Large intestine (tissue), 3 donors: Measurements from ENCODE around the gene SH3GLB2. TPM values are rescaled to one million over a fixed set of nuclear protein-coding genes. Genes with fewer than 3 reads are reported as not detected.
"Not testable (repeated sequence)": the region's sequence is repeated elsewhere in the genome, so short reads cannot be mapped to it uniquely, and the experiment has no call there.

ENCODE experiments used
- DNase-seq, 2 donors: peaks; one replicate each; pipeline versions ENCODE4 v3.0.0 to v3.0.0-alpha.2; 2013
- H3K27ac ChIP-seq: one replicate; pipeline ENCODE4 v1.5.1; 2013; ENCODE audit warnings: low read length
- H3K27me3 ChIP-seq: 2 replicates; pipeline ENCODE4 v1.6.1; 2013; ENCODE audit warnings: low read length; ENCODE audit not compliant: control insufficient read depth, insufficient read depth
- H3K36me3 ChIP-seq: 2 replicates; pipeline ENCODE4 v1.6.1; 2013; ENCODE audit warnings: low read length; ENCODE audit not compliant: control insufficient read depth, insufficient read depth
- H3K4me1 ChIP-seq: one replicate; pipeline ENCODE4 v1.6.1; 2013; ENCODE audit warnings: low read length; ENCODE audit not compliant: control insufficient read depth, insufficient read depth
- H3K4me3 ChIP-seq: one replicate; pipeline ENCODE4 v1.5.1; 2013; ENCODE audit warnings: low read length
- H3K9me3 ChIP-seq: one replicate; pipeline ENCODE4 v1.6.1; 2013; ENCODE audit warnings: mild to moderate bottlenecking, low read depth, low read length, moderate library complexity; ENCODE audit not compliant: control insufficient read depth
- WGBS: methylation state at CpG from one replicate; pipeline ENCODE4 v1.1.5; 2013; ENCODE audit warnings: low lambda C conversion rate; ENCODE audit not compliant: insufficient coverage; 5-methylcytosine and 5-hydroxymethylcytosine counted together
- polyA plus RNA-seq: library from polyadenylated mRNA; unstranded; fragments of 120-200 nt; gene quantifications from one replicate; pipeline ENCODE4 v1.2.1, GENCODE V29; 2013

SH3GLB2 gene
- polyA plus RNA-seq, 1 donor: 81.7 TPM

GRCh38 chr9:129035838-129036237, 7.7 kb upstream of the SH3GLB2 start:
- not testable (repeated sequence) for H3K36me3 ChIP-seq, H3K27me3 ChIP-seq, H3K9me3 ChIP-seq, DNase-seq
- Histone ChIP-seq H3K27ac (peak overlapping the region; percentile 49), H3K4me1 (peaks cover 24% of the 10 kb centered on the region), H3K4me3 (peak overlapping the region; percentile 36)
- whole genome bisulfite sequencing: no CpG with 5 or more reads among the region's 13 CpGs

DNA sequence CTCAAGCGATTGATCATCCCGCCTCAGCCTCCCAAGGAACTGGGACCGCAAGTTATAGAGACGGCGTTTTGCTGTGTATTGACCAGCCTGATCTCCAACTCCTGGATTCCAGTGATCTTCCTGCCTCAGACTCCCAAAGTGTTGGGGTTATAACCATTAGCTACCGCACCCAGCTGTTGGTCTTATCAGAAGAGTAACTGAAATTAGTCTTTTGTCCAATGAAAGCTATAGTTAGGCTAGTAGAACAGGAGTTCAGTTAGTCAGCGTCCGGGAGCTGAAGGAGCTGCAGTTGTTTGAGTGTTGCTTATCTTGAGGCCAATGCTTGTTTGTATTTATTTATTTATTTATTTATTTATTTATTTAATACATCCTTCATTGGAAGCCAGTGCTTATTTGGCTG, 5.1 kb upstream of the SH3GLB2 start:
- Histone ChIP-seq H3K9me3 (no peaks in the 10 kb centered on the region), H3K4me3 (no peak overlapping the region), H3K27me3 (no peaks in the 10 kb centered on the region), H3K27ac (no peak overlapping the region), H3K4me1 (peaks cover 28% of the 10 kb centered on the region), H3K36me3 (no peaks in the 10 kb centered on the region)
- WGBS: no CpG with 5 or more reads among the region's 8 CpGs
- DNase-seq: no peak

GRCh38 chr9:129032541-129033159, 4.5 kb upstream of the SH3GLB2 start:
- Histone ChIP-seq H3K27me3 (no peaks in the 10 kb centered on the region), H3K4me1 (peaks cover 22% of the 10 kb centered on the region), H3K9me3 (no peaks in the 10 kb centered on the region), H3K4me3 (no peak overlapping the region), H3K27ac (no peak overlapping the region), H3K36me3 (no peaks in the 10 kb centered on the region)
- WGBS: no CpG with 5 or more reads among the region's 12 CpGs
- DNase-seq: no peak

GRCh38 chr9:129031514-129031913, 3.4 kb upstream of the SH3GLB2 start:
- no peak for DNase-seq
- Histone ChIP-seq H3K9me3 (no peaks in the 10 kb centered on the region), H3K36me3 (no peaks in the 10 kb centered on the region), H3K4me1 (peaks cover 23% of the 10 kb centered on the region), H3K4me3 (no peak overlapping the region), H3K27me3 (no peaks in the 10 kb centered on the region), H3K27ac (no peak overlapping the region)
- WGBS: no CpG with 5 or more reads among the region's 4 CpGs

- DNase-seq: no peak
- H3K27me3 ChIP-seq: no peaks in the 10 kb centered on the region
- H3K27ac ChIP-seq: no peak overlapping the region
- H3K4me3 ChIP-seq: no peak overlapping the region
- no peaks in the 10 kb centered on the region for H3K9me3 ChIP-seq
- H3K4me1 ChIP-seq: peaks cover 27% of the 10 kb centered on the region
- H3K36me3 ChIP-seq: no peaks in the 10 kb centered on the region
These were observed 2.1 kb upstream of the SH3GLB2 start for GRCh38 chr9:129030191-129030590.

DNA sequence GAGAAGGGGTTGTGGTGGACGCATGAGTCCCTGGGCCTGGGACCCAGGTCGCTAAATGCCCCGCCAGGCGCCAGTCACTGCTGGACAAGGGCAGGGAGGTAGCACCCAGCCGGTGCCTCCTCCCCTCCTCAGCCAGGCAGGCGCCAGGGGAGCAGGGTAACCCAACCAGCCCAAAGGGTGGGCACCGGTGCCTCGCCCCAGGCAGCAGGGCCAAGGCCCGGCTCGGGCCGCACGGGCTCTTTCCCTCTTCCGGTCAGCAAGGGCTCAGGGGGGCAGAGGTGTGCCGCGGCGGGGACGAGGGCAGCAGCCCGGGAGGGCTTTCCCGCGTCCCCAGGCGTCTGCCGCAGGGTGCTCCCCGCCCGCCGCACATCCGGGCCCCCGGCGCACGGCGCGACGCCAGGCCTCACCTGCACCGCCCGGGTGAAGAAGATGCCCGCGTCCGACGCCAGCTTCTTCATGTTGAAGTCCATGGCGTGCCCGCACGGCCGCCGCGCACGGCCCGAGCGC, 393 bp downstream of the SH3GLB2 start:
- DNase-seq: peak in 1 of 2 donors; percentile 76

GRCh38 chr9:129027224-129027684, 877 bp downstream of the SH3GLB2 start:
- Histone ChIP-seq H3K27me3 (no peaks in the 10 kb centered on the region), H3K27ac (peak overlapping the region; percentile 47), H3K4me3 (peak overlapping the region; percentile 90), H3K4me1 (peaks cover 30% of the 10 kb centered on the region), H3K36me3 (no peaks in the 10 kb centered on the region), H3K9me3 (no peaks in the 10 kb centered on the region)
- WGBS: no CpG with 5 or more reads among the region's 9 CpGs
- DNase-seq: peak in 1 of 2 donors; percentile 45

More for the DNA sequence above, 393 bp downstream of the SH3GLB2 start:
- Histone ChIP-seq H3K4me1 (peaks cover 30% of the 10 kb centered on the region), H3K4me3 (peak overlapping the region; percentile 90), H3K9me3 (no peaks in the 10 kb centered on the region), H3K36me3 (no peaks in the 10 kb centered on the region), H3K27me3 (no peaks in the 10 kb centered on the region), H3K27ac (peak overlapping the region; percentile 47)
- WGBS: no CpG with 5 or more reads among the region's 47 CpGs

GRCh38 chr9:129026442-129027223, 1.5 kb downstream of the SH3GLB2 start:
- no peaks in the 10 kb centered on the region for H3K27me3 ChIP-seq
- peak overlapping the region; percentile 90 for H3K4me3 ChIP-seq
- peak; percentile 57 to 81 for DNase-seq
- H3K27ac ChIP-seq: peak overlapping the region; percentile 46
- no peaks in the 10 kb centered on the region for H3K9me3 ChIP-seq
- H3K36me3 ChIP-seq: no peaks in the 10 kb centered on the region
- no CpG with 5 or more reads among the region's 17 CpGs for WGBS
- H3K4me1 ChIP-seq: peaks cover 30% of the 10 kb centered on the region

DNA sequence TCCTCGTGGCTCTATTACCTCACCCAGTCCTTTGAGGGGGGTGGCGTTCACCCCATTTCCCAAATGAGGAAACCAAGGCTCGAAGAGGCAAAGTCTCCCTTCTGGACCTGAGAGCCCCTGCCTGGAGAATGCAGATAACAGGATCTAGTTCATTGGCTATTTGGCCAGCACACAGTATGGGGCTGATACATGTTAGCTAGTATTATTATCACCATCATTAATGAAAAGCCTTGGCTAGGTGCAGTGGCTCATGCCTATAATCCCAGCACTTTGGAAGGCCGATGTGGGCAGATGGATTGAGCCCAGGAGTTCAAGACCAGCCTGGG, 4.3 kb downstream of the SH3GLB2 start:
- H3K9me3 ChIP-seq: no peaks in the 10 kb centered on the region
- H3K4me1 ChIP-seq: peaks cover 23% of the 10 kb centered on the region
- no peak overlapping the region for H3K4me3 ChIP-seq
- WGBS: no CpG with 5 or more reads among the region's 4 CpGs
- no peaks in the 10 kb centered on the region for H3K27me3 ChIP-seq
- no peak overlapping the region for H3K27ac ChIP-seq
- no peak for DNase-seq
- H3K36me3 ChIP-seq: peaks cover 2% of the 10 kb centered on the region

DNA sequence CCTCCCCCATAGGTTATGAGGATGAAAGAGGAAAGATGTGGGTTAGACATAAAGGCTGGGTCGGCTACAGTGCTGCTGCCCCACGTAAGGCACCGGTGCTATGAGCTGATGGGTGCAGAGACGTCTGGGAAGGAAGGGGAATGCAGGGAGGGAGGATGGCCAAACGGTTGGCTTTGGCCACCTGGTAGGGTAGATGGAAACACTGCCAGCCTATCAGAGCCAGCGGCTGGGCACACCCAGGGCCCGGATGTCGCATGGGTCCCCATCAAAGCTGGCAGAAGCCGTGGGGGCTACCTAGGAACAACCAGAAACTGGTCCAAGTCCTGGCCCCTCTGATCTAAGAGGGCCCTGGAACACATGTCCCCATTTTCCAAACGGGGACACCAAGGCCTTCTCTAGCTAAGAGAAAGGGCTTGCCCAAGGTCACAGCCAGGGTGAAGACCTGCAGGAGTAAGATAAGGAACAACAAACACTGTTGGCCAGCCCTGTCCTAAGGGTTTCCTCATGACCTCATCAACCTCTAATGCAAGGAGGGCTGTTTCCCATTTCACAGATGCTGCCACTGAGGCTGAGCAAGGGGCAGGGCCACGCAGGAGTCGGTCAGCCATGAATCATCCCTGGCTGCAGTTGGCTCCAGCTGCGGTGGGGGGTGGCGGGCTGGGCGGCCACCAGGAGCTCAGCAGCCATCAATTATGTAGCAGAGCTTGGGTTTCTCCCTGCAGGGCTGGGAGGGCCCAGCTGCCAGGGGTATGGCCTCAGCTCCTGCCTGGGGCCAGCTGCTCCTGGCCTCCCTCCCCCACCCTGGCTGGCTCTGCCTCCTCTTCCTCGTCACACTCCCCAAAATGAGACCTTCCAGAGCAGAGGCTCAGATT, 4.9 kb downstream of the SH3GLB2 start:
- peak in 1 of 2 donors; percentile 4 for DNase-seq
- Histone ChIP-seq H3K4me1 (peaks cover 23% of the 10 kb centered on the region), H3K27me3 (no peaks in the 10 kb centered on the region), H3K36me3 (peaks cover 4% of the 10 kb centered on the region), H3K9me3 (no peaks in the 10 kb centered on the region), H3K4me3 (no peak overlapping the region), H3K27ac (no peak overlapping the region)
- WGBS: no CpG with 5 or more reads among the region's 16 CpGs
